ENCODE data around the gene CIDEB. TPM values are rescaled to one million over a fixed set of nuclear protein-coding genes. Genes with fewer than 3 reads are reported as not detected.
A peak's percentile ranks its signal among the peaks of the same experiment; 100 is the strongest.

Gene CIDEB
- total and polyA plus RNA-seq, 9 of the 15 experiments (the other 6 are each of a cell fraction or from before 2014, with no cell fraction given), result 0.03 to 0.35 (median 0.09) TPM; not detected in 3

DNA sequence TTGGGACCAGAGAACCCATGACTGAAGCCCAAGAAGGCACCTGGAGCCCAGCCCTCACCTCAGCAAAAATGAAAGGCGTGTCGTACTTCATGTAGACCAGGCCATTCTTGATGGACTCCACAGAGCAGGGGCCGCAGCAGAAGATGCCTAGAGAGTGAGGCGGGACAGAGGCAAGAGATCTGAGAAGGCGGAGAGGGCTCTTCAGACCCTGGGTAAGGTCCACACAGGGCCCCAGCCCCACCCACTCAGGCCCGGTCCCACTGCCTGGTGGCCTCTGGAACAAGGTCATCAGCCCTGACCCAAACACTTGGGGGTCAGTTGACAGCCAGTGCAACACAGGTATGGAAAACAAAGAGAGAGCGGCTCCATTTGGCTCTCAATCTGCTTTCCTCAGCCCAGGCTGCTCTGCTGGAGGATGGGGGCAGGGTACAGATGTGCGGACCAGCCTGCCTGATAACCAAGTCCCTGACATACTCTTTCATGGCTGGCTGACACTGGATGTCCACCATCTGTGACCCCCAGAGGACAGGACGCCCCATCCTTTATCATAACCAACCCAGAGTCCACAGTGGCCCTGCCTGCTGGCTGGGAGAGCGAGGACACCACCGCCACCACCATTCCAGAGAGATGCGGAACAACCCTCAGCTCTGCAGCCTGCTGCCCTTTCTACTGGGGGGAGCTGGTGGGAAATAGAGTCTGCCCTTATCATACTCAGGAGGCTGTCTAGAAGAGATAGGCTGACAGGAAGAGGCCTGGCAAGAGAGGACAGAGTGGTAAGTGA, 51.7 kb downstream of the CIDEB start (continued):
- TF ChIP-seq CHCHD3 (CRISPR knock-in tag; IDR thresholded peaks at IDR 0.05) (no peak), RBM22 (IDR thresholded peaks at IDR 0.05; ENCODE audit: low read depth, low read length, poor library complexity, severe bottlenecking) (no peak), ZNF197 (CRISPR knock-in tag; IDR thresholded peaks at IDR 0.05; ENCODE audit: low read depth) (no peak), ZNF175 (CRISPR knock-in tag; IDR thresholded peaks at IDR 0.05; ENCODE audit: low read depth) (no peak), SNIP1 (IDR thresholded peaks at IDR 0.05; ENCODE audit: low read depth) (no peak), ZNF57 (CRISPR knock-in tag; IDR thresholded peaks at IDR 0.05) (no peak), CHD4 (IDR thresholded peaks at IDR 0.05; ENCODE audit: insufficient read depth, insufficient replicate concordance, low read depth, low read length, poor library complexity, severe bottlenecking) (no peak), NR1H2 (CRISPR knock-in tag; IDR thresholded peaks at IDR 0.05) (no peak), CBFA2T2 (conservative IDR thresholded peaks at IDR 0.05) (peak; percentile 97), HCFC1 (IDR thresholded peaks at IDR 0.05; ENCODE audit: low read depth, low read length) (no peak), FOXM1 (IDR thresholded peaks at IDR 0.05; ENCODE audit: low read depth) (peak; percentile 76; the same call in 1 of the 2 replicates), FOXM1 (CRISPR knock-in tag; IDR thresholded peaks at IDR 0.05; ENCODE audit: low read depth) (no peak), MTF1 (CRISPR knock-in tag; IDR thresholded peaks at IDR 0.05; ENCODE audit: borderline replicate concordance) (no peak), RHOXF2B (CRISPR knock-in tag; conservative IDR thresholded peaks at IDR 0.05) (no peak), ZBTB8A (IDR thresholded peaks at IDR 0.05; ENCODE audit: partially characterized antibody) (no peak), NFE2 (IDR thresholded peaks at IDR 0.05; ENCODE audit: low read depth) (no peak; the same call in 1 of the 2 replicates), ZC3H4 (CRISPR knock-in tag; IDR thresholded peaks at IDR 0.05; ENCODE audit: borderline replicate concordance) (no peak), MXI1 (IDR thresholded peaks at IDR 0.05; ENCODE audit: low read depth, low read length) (no peak), ZSCAN29 (IDR thresholded peaks at IDR 0.05) (no peak), DACH1 (IDR thresholded peaks at IDR 0.05; ENCODE audit: partially characterized antibody) (no peak), MECOM (CRISPR knock-in tag; IDR thresholded peaks at IDR 0.05) (peak; percentile 90), CTBP1 (IDR thresholded peaks at IDR 0.05; ENCODE audit: borderline replicate concordance) (peak; percentile 86), CCNT2 (IDR thresholded peaks at IDR 0.05; ENCODE audit: borderline replicate concordance, extremely low read depth, insufficient read length, low read depth, low read length) (no peak)
- TF ChIP-seq, protein P1, sequence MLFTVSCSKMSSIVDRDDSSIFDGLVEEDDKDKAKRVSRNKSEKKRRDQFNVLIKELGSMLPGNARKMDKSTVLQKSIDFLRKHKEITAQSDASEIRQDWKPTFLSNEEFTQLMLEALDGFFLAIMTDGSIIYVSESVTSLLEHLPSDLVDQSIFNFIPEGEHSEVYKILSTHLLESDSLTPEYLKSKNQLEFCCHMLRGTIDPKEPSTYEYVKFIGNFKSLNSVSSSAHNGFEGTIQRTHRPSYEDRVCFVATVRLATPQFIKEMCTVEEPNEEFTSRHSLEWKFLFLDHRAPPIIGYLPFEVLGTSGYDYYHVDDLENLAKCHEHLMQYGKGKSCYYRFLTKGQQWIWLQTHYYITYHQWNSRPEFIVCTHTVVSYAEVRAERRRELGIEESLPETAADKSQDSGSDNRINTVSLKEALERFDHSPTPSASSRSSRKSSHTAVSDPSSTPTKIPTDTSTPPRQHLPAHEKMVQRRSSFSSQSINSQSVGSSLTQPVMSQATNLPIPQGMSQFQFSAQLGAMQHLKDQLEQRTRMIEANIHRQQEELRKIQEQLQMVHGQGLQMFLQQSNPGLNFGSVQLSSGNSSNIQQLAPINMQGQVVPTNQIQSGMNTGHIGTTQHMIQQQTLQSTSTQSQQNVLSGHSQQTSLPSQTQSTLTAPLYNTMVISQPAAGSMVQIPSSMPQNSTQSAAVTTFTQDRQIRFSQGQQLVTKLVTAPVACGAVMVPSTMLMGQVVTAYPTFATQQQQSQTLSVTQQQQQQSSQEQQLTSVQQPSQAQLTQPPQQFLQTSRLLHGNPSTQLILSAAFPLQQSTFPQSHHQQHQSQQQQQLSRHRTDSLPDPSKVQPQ (CRISPR knock-in tag; IDR thresholded peaks at IDR 0.05; ENCODE audit: borderline replicate concordance), result no peak
- TF ChIP-seq, protein P2, sequence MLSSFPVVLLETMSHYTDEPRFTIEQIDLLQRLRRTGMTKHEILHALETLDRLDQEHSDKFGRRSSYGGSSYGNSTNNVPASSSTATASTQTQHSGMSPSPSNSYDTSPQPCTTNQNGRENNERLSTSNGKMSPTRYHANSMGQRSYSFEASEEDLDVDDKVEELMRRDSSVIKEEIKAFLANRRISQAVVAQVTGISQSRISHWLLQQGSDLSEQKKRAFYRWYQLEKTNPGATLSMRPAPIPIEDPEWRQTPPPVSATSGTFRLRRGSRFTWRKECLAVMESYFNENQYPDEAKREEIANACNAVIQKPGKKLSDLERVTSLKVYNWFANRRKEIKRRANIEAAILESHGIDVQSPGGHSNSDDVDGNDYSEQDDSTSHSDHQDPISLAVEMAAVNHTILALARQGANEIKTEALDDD (IDR thresholded peaks at IDR 0.05), result peak; percentile 37; the same call in 1 of the 2 replicates
- TF ChIP-seq, protein P3, sequence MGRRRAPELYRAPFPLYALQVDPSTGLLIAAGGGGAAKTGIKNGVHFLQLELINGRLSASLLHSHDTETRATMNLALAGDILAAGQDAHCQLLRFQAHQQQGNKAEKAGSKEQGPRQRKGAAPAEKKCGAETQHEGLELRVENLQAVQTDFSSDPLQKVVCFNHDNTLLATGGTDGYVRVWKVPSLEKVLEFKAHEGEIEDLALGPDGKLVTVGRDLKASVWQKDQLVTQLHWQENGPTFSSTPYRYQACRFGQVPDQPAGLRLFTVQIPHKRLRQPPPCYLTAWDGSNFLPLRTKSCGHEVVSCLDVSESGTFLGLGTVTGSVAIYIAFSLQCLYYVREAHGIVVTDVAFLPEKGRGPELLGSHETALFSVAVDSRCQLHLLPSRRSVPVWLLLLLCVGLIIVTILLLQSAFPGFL (CRISPR knock-in tag; IDR thresholded peaks at IDR 0.05), result no peak

Data from K562 (cell line).